BE2C (cell line): ENCODE data around the gene TAF6.

Experiments
- DNase-seq: peaks from one replicate; pipeline ENCODE4 v3.0.0-alpha.2; 2020
- H3K27me3 ChIP-seq: fragments of 250-450 bp; sonication (Bioruptor Pico); 2 replicates; pipeline ENCODE4 v1.5.1; 2020; ENCODE audit warnings: mild to moderate bottlenecking
- H3K36me3 ChIP-seq: fragments of 250-450 bp; sonication (Bioruptor Pico); 2 replicates; pipeline ENCODE4 v1.5.1; 2020; ENCODE audit warnings: mild to moderate bottlenecking
- H3K4me1 ChIP-seq: fragments of 250-450 bp; sonication (Bioruptor Pico); 2 replicates; pipeline ENCODE4 v1.5.1; 2020
- H3K4me3 ChIP-seq: 2 replicates; pipeline ENCODE4 v1.5.1; 2011; ENCODE audit warnings: low read depth, low read length
- H3K9me3 ChIP-seq: fragments of 250-450 bp; sonication (Bioruptor Pico); 2 replicates; pipeline ENCODE4 v1.5.1; 2020
- CTCF ChIP-seq: IDR thresholded peaks from 2 replicates; pipeline ENCODE4 v1.5.1; 2012; ENCODE audit warnings: mild to moderate bottlenecking, low read depth, low read length

Gene TAF6

DNA sequence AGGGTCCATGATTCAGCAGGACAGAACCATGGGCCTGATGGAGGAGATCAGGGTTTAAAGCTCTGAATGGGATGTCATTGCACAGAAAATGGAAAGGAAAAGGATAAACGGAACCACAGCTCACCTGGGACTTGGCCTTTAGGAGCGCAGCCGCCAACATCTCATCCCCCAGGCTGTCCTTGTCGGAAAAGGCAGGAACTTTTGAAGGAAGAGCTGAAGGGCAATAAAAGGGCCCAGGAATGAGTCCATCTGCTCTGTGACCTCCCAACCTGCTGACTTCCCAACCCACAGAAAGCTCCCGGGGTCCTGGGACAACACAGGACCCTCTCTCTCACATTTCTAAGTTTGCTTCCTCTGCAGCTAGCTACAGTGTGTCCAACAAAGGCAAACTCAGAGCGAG is 43.7 kb downstream of the TAF6 start:
- peaks cover 97% of the 10 kb centered on the region for H3K36me3 ChIP-seq
- H3K9me3 ChIP-seq: peaks cover 18% of the 10 kb centered on the region
- TF ChIP-seq CTCF: no peak

GRCh38 chr7:100074841-100075240 is 44.3 kb downstream of the TAF6 start:
- Histone ChIP-seq H3K4me1 (no peaks in the 10 kb centered on the region), H3K27me3 (no peaks in the 10 kb centered on the region), H3K9me3 (peaks cover 18% of the 10 kb centered on the region), H3K4me3 (no peak overlapping the region), H3K36me3 (peaks cover 99% of the 10 kb centered on the region)
- no peak for TF ChIP-seq CTCF
- no peak for DNase-seq

More for the DNA sequence above, 43.7 kb downstream of the TAF6 start:
- DNase-seq: no peak
- no peaks in the 10 kb centered on the region for H3K27me3 ChIP-seq
- H3K4me1 ChIP-seq: no peaks in the 10 kb centered on the region
- H3K4me3 ChIP-seq: no peak overlapping the region

DNA sequence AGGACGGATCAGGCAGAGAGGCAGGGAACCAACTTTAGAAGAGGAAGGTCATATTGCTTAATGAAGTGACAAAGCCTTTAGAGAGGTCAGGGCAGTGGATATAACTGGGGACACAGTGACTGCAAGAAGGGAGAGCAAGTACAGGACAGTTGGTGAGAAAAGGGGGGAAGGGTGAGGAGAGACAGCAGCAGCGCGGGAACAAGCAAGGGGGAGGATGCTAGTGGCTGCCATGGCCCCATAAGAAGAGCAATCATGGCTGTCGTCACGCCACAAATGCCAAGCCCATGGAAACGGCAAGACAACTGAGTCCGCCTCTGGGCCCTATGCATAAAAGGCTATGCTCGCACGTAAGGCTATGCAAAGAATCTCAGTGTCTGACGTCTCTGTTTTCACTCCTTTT is 46.7 kb downstream of the TAF6 start:
- no peaks in the 10 kb centered on the region for H3K27me3 ChIP-seq
- no peak overlapping the region for H3K4me3 ChIP-seq
- H3K9me3 ChIP-seq: peaks cover 18% of the 10 kb centered on the region
- no peak for TF ChIP-seq CTCF
- peaks cover 96% of the 10 kb centered on the region for H3K36me3 ChIP-seq
- DNase-seq: no peak
- no peaks in the 10 kb centered on the region for H3K4me1 ChIP-seq

GRCh38 chr7:100071018-100071723 is 48.0 kb downstream of the TAF6 start:
- no peak for DNase-seq
- no peaks in the 10 kb centered on the region for H3K4me1 ChIP-seq
- H3K9me3 ChIP-seq: peaks cover 18% of the 10 kb centered on the region
- peaks cover 83% of the 10 kb centered on the region for H3K36me3 ChIP-seq
- no peaks in the 10 kb centered on the region for H3K27me3 ChIP-seq
- TF ChIP-seq CTCF: no peak
- H3K4me3 ChIP-seq: no peak overlapping the region

DNA sequence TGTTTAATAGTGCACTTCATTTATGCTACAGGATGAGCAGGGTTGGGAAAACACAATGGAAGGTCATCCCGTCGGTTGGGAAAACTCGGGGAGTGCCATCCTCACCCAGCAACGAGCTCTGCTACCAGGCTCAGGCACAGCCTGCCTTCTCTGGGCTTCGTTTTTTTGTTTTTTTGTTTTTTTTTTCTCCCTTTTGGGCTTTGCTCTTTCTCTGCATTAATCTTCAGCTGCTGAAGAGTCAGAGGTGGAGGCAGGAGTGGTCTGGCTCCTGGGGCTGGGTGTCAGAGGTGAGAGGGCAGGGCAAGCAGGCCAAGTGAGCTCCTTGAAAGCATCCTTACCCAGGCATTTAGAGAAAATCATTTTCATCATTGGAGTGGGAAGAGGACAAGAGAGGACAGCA is 49.2 kb downstream of the TAF6 start:
- H3K9me3 ChIP-seq: peaks cover 18% of the 10 kb centered on the region
- H3K36me3 ChIP-seq: peaks cover 72% of the 10 kb centered on the region
- H3K4me3 ChIP-seq: no peak overlapping the region

More for the DNA sequence above, 49.2 kb downstream of the TAF6 start:
- H3K27me3 ChIP-seq: no peaks in the 10 kb centered on the region
- H3K4me1 ChIP-seq: peaks cover 5% of the 10 kb centered on the region
- no peak for TF ChIP-seq CTCF
- DNase-seq: no peak
